H1 (cell line): Measurements from ENCODE around the gene ZNF609.

Experiments
- EZH2 ChIP-seq: fragments of 200-600 bp; sonication (generic); IDR thresholded peaks from 2 replicates; pipeline ENCODE4 v1.7.1; 2012; ENCODE audit warnings: low read depth, mild to moderate bottlenecking, moderate library complexity, low read length, inconsistent platforms; ENCODE audit not compliant: severe bottlenecking
- POLR2A ChIP-seq, 2 experiments: IDR thresholded peaks; 1 replicate in 1 of 2; 2 replicates in 1 of 2; pipeline ENCODE4 v1.6.1; 2011; ENCODE audit warnings: low read depth in 2 of 2, low read length in 2 of 2, mild to moderate bottlenecking in 2 of 2; ENCODE audit errors: control extremely low read depth in 1 of 2
- POLR2AphosphoS5 ChIP-seq: IDR thresholded peaks from 2 replicates; pipeline ENCODE4 v1.6.1; 2011; ENCODE audit warnings: low read depth, low read length
- TF ChIP-seq, protein P1 (sequence below), 3 experiments: IDR thresholded peaks; 1 replicate in 2 of 3; 2 replicates in 1 of 3; pipeline versions ENCODE4 v1.5.1 to v1.6.1; 2011; ENCODE audit warnings: low read length in 3 of 3, mild to moderate bottlenecking in 3 of 3, inconsistent platforms in 2 of 3, low read depth in 1 of 3, moderate library complexity in 1 of 3; ENCODE audit not compliant: insufficient read depth in 1 of 3; ENCODE audit errors: control extremely low read depth in 1 of 3

DNA sequence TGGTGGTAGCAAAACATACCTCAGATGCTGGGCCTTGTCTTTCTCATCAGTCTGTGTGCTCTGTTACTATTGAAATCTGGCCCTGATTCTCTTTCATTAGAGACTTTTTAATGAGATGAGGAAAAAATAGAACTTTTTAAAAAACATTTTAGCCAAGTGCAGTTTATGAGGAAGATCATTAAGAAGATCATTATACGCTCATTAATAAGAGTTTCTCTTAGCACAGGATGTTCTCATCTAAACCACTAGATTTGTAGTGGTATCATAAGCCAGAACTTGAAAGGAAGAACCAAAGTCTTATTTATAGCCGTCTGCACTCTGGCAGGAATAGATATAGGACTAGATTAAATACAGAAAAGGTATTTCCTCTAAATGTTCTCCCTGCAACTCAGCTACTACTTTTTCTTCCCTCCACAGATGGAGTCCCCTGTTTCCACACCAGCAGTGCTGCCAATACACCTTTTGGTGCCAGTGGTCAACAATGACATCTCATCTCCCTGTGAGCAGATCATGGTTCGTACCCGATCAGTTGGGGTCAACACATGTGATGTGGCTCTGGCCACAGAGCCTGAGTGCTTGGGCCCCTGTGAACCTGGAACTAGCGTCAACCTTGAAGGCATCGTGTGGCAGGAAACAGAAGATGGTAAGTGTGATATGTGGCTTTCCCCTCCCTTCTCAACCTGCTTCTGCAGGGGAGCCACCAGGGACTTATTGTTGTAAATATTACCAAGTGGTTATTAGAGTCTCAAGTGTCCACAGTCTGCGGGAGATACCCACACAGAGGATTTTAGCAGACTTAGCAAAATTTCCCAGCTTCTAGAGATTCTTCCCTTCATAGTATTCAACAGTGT is 162.3 kb downstream of the ZNF609 start:
- TF ChIP-seq POLR2AphosphoS5 (no peak), POLR2A (IDR thresholded peaks at IDR 0.05; ENCODE audit: control extremely low read depth in 1 of 2, low read depth in 2 of 2, low read length in 2 of 2) (no peak), EZH2 (no peak)
- TF ChIP-seq, protein P1, sequence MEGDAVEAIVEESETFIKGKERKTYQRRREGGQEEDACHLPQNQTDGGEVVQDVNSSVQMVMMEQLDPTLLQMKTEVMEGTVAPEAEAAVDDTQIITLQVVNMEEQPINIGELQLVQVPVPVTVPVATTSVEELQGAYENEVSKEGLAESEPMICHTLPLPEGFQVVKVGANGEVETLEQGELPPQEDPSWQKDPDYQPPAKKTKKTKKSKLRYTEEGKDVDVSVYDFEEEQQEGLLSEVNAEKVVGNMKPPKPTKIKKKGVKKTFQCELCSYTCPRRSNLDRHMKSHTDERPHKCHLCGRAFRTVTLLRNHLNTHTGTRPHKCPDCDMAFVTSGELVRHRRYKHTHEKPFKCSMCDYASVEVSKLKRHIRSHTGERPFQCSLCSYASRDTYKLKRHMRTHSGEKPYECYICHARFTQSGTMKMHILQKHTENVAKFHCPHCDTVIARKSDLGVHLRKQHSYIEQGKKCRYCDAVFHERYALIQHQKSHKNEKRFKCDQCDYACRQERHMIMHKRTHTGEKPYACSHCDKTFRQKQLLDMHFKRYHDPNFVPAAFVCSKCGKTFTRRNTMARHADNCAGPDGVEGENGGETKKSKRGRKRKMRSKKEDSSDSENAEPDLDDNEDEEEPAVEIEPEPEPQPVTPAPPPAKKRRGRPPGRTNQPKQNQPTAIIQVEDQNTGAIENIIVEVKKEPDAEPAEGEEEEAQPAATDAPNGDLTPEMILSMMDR (IDR thresholded peaks at IDR 0.05; ENCODE audit: control extremely low read depth in 1 of 3, insufficient read depth in 1 of 3, low read depth in 1 of 3, low read length in 3 of 3) = no peak
